HG03064 (cell line): ENCODE data around the gene GTPBP6.
"Not testable (repeated sequence)": the region's sequence is repeated elsewhere in the genome, so short reads cannot be mapped to it uniquely, and the experiment has no call there.

Source experiments
- ATAC-seq: cut with Tn5 transposase; IDR thresholded peaks from one replicate; pipeline ENCODE4 v1.9.1; 2021; ENCODE audit warnings: low read depth; ENCODE audit not compliant: unreplicated experiment

The GTPBP6 gene

DNA sequence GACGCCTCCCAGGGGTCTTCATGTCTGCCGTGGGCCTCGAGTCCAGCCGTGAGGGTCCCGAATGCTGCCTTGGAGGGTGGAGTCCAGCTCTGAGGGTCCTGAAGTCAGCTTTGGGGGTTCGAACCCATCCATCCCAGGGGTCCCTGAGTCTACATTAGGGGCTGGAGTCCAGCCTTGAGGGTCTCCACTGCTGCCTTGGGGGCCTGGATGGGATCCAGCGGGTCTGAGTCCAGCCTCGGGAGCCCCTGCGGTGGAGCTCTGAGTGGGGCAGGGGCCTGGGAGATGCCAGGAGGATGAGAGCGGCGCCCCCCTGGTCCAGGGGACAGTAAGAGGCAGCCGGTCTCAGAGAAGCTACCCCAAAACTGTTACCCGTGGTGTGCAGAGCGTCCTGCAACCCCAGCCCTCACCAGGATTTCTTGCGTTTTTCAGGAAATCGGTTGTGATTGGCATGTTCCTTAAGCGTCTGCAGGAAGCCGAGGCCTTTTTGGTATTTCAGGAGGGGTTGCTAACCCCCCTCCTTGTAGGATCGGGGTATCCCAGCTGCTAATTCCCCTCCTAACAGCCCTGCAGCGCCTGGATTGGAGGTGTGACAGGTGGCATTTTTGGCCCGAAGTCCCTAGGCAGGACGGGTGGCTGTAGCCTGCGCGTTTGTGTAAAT, 1.7 kb upstream of the GTPBP6 start:
- no peak for ATAC-seq

DNA sequence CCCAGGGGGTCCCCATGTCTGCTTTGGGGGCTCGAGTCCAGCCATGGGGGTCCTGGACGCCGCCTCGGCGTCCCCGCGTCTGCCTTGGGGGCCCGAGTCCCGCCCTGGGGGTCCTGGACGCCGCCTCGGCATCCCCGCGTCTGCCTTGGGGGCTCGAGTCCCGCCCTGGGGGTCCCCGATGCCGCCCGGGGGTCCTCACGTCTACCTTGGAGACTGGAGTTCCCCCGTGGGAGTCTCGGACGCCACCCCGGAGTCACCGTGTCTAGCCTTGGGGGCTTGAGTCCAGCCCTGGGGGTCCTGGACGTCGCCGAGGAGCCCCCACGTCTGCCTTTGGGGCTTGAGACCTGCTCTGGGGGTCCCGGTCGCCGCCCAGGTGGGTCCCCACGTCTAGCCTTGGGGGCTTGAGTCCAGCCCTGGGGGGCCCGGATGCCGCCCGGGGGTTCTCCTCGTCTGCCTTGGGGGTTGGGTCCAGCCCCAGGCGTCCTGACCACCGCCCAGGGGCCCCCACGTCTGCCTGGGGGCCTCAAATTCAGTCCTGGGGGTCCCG, 1.1 kb upstream of the GTPBP6 start:
- no peak for ATAC-seq

GRCh38 chrX:318068-318738, 393 bp downstream of the GTPBP6 start:
- peak; percentile 50 for ATAC-seq

DNA sequence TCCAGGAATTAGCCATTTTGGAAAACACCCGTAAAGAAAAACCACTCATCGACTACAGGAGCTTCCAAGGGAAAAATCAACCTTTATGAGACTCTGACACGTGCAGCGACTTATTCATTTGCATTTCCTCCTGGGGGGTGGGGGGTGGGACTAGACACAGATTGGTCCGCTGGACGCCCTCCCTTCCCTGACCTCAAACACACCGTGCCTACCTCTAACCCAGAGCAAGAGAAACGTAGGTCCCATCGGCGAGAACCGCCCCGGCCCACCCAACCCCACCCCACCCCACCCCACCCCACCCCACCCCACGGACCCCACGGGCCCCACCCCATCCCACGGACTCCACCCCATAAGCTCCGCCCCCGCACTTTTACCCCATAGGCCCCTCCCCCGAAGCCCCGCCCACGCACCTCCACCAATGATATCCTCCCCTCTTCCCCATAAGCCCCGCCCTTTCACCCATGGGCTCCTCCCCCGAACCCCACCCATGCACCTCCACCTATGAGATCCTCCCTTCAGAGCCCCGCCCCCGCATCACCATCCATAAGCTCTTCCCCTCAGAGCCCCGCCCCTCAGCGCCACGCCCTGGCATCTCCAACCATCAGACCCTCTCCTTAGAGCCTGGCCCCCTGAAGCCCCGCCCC, 1.1 kb downstream of the GTPBP6 start:
- no peak for ATAC-seq

GRCh38 chrX:316351-317325, 2.0 kb downstream of the GTPBP6 start:
- ATAC-seq: no peak

- ATAC-seq: no peak
Observed at GRCh38 chrX:314781-315595, 3.6 kb downstream of the GTPBP6 start.

DNA sequence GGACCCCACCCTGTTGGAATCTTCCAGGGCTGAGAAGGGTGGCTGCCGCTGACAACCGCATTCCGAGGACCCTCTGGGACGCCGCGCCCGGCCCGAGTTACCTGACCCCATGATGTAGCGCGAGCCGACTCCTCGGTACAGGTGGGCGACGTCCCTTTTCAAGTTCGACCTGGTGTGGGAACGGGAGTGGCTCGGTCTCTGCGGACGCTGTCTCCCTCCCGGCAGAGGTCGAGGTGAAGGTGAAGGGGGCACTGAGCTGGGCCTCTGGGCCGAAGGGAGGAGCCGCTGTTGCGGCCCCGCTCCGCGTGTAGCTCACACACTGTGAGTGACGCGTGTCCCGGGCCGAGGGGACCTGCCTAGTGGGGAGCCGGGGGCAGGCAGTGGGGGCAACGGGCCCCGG, 4.5 kb downstream of the GTPBP6 start:
- ATAC-seq: no peak

- no peak for ATAC-seq
Observed at GRCh38 chrX:313546-313945, 5.0 kb downstream of the GTPBP6 start.

- no peak for ATAC-seq
Observed at GRCh38 chrX:312621-313331, 5.8 kb downstream of the GTPBP6 start.

- no peak for ATAC-seq
Observed at GRCh38 chrX:311156-312129, 7.2 kb downstream of the GTPBP6 start.

DNA sequence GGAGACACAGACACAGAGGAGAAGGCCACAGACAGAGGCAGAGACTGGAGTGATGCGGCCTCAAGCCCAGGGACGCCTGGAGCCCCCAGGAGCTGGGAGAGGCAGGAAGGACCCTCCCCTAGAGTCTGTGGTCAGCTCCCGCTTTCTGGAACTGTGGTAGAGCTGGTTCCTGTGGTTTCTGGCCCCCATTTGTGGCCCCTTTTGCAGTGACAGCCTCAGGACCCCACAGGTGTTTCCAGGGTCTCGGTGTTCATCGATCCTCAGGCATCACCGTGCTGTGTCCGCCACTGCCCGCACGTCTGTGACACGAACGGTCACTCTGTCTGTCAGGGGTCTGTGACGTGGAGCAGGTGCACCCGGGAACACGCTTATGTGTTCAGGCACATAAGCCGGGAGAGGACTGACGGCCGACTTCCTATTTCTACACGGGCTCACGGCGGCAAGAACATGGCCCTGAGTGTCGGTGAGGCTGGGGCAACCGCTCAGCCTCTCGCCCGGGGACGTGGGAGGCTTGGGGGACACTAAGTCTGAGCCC, 7.9 kb downstream of the GTPBP6 start:
- no peak for ATAC-seq

DNA sequence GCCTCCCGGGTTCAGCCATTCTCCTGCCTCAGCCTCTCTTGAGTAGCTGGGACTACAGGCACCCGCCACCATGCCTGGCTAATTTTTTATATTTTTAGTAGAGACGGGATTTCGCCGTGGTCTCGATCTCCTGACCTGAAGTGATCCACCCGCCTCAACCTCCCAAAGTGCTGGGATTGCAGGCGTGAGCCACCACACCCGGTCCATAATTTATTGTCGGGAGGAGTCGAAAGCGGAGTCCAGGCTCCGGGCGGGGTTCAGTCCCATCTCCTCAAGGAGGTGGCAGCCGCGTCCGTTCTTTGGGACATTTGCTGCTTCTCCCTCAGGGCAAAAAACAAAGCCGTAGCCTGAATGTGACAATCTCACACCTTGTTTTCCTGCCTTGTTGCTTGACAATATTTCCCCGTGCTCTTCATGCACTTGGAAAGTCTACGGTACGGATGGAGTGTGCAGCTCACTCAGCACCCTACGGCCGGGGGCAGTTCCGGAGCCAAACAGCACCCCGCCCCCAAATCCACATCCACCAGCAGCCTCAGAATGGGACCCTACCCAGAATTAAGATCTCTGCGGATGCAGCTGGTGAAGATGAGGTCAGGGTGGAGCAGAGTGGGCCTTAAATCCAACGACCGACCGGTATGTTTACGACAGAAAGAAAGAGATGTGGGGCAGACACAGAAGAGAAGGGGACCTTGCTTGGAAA, 9.6 kb downstream of the GTPBP6 start:
- ATAC-seq: no peak

GRCh38 chrX:307261-308111, 11.1 kb downstream of the GTPBP6 start:
- no peak for ATAC-seq

GRCh38 chrX:306614-307251, 11.9 kb downstream of the GTPBP6 start:
- not testable (repeated sequence) for ATAC-seq

GRCh38 chrX:305781-306613, 12.6 kb downstream of the GTPBP6 start:
- ATAC-seq: not testable (repeated sequence)
